ENCODE results near the gene FRMD5.
"Not testable (repeated sequence)": the region's sequence is repeated elsewhere in the genome, so short reads cannot be mapped to it uniquely, and the experiment has no call there.

The FRMD5 gene

DNA sequence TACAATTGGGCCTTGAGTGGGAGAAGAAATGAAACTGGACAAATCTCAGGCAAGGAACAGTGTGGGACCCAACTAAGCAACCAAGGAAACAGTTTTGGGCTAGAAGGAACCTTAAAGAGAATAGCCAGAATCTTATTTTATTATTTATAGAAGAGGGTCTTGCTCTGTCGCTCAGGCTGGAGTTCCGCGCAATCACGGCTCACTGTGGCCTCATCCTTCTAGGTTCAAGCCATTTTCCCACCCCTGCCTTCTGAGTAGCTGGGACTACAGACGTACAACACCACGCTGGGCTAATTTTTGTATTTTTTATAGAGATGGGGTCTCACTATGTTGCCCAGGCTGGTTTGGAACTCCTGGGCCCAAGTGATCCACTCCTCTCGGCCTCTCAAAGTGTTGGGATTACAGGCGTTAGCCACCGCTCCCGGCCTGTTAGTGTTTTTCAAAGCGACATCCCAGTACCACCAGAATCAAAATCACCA is 369.0 kb downstream of the FRMD5 start:
- H3K4me3 ChIP-seq (ENCODE audit: low read depth in 1 of 2, low read length in 2 of 2) = peak overlapping the region; percentile 48 to 97; a peak in 3 of 4 replicates
- peaks cover 97% of the 10 kb centered on the region for H3K79me2 ChIP-seq (ENCODE audit: insufficient read depth, low read length)
- H3K27me3 ChIP-seq (ENCODE audit: insufficient read depth, low read length, poor library complexity) = no peaks in the 10 kb centered on the region
- no peaks in the 10 kb centered on the region for H3K9me3 ChIP-seq (ENCODE audit: insufficient read depth, low read length, severe bottlenecking)
- peak overlapping the region; percentile 79 for H3K4me2 ChIP-seq (ENCODE audit: insufficient read depth, low read length)
- DNase-seq = no peak
- ATAC-seq (ENCODE audit: insufficient read depth, low read depth) = no peak
- peaks cover 13% of the 10 kb centered on the region for H3K36me3 ChIP-seq (ENCODE audit: insufficient read depth, low read length)
- H2AFZ ChIP-seq (ENCODE audit: low read depth, low read length) = peak overlapping the region; percentile 89; the same call in 1 of the 2 replicates
- TF ChIP-seq, protein P1, sequence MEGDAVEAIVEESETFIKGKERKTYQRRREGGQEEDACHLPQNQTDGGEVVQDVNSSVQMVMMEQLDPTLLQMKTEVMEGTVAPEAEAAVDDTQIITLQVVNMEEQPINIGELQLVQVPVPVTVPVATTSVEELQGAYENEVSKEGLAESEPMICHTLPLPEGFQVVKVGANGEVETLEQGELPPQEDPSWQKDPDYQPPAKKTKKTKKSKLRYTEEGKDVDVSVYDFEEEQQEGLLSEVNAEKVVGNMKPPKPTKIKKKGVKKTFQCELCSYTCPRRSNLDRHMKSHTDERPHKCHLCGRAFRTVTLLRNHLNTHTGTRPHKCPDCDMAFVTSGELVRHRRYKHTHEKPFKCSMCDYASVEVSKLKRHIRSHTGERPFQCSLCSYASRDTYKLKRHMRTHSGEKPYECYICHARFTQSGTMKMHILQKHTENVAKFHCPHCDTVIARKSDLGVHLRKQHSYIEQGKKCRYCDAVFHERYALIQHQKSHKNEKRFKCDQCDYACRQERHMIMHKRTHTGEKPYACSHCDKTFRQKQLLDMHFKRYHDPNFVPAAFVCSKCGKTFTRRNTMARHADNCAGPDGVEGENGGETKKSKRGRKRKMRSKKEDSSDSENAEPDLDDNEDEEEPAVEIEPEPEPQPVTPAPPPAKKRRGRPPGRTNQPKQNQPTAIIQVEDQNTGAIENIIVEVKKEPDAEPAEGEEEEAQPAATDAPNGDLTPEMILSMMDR (IDR thresholded peaks at IDR 0.05; ENCODE audit: borderline replicate concordance, extremely low read depth, low read length, poor library complexity, severe bottlenecking) = no peak
- TF ChIP-seq EZH2 (IDR thresholded peaks at IDR 0.05; ENCODE audit: borderline replicate concordance, low read depth, low read length, severe bottlenecking) = no peak
- peak overlapping the region; percentile 95 for H3K27ac ChIP-seq (ENCODE audit: low read length)
- H3K9ac ChIP-seq (ENCODE audit: low read depth, low read length) = peak overlapping the region; percentile 68
- H3K4me1 ChIP-seq (ENCODE audit: insufficient read depth, low read length) = peaks cover 78% of the 10 kb centered on the region
- H4K20me1 ChIP-seq (ENCODE audit: insufficient read depth, low read length) = peaks cover 6% of the 10 kb centered on the region; the same call in 1 of the 2 replicates

DNA sequence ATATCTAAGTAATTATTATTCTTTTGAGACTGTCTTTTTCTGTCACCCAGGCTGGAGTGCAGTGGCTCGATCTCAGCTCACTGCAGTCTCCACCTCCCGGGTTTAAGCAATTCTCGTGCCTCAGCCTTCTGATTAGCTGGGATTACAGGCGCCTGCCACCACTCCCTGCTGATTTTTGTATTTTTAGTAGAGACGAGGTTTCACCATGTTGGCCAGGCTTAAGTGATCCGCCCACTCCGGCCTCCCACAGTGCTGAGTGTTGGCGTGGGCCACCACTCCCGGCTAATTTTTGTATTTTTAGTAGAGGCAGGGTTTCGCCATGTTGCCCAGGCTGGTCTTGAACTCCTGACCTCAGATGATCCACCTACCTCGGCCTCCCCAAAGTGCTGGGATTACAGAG is 369.8 kb downstream of the FRMD5 start:
- H2AFZ ChIP-seq (ENCODE audit: low read depth, low read length) = 0 out of 2 replicates have a peak overlapping the region, but pooled peaks have one; percentile 89
- H3K9ac ChIP-seq (ENCODE audit: low read depth, low read length) = peak overlapping the region; percentile 68
- peak overlapping the region; percentile 79 for H3K4me2 ChIP-seq (ENCODE audit: insufficient read depth, low read length)
- H3K4me1 ChIP-seq (ENCODE audit: insufficient read depth, low read length) = peaks cover 78% of the 10 kb centered on the region
- H3K9me3 ChIP-seq (ENCODE audit: insufficient read depth, low read length, severe bottlenecking); ATAC-seq (ENCODE audit: insufficient read depth, low read depth); DNase-seq; H4K20me1 ChIP-seq (ENCODE audit: insufficient read depth, low read length); H3K27me3 ChIP-seq (ENCODE audit: insufficient read depth, low read length, poor library complexity): not testable (repeated sequence)
- H3K27ac ChIP-seq (ENCODE audit: low read length) = peak overlapping the region; percentile 95
- H3K36me3 ChIP-seq (ENCODE audit: insufficient read depth, low read length) = peaks cover 13% of the 10 kb centered on the region
- peak overlapping the region; percentile 7 to 97; a peak in 3 of 4 replicates for H3K4me3 ChIP-seq (ENCODE audit: low read depth in 1 of 2, low read length in 2 of 2)
- H3K79me2 ChIP-seq (ENCODE audit: insufficient read depth, low read length) = peaks cover 97% of the 10 kb centered on the region

DNA sequence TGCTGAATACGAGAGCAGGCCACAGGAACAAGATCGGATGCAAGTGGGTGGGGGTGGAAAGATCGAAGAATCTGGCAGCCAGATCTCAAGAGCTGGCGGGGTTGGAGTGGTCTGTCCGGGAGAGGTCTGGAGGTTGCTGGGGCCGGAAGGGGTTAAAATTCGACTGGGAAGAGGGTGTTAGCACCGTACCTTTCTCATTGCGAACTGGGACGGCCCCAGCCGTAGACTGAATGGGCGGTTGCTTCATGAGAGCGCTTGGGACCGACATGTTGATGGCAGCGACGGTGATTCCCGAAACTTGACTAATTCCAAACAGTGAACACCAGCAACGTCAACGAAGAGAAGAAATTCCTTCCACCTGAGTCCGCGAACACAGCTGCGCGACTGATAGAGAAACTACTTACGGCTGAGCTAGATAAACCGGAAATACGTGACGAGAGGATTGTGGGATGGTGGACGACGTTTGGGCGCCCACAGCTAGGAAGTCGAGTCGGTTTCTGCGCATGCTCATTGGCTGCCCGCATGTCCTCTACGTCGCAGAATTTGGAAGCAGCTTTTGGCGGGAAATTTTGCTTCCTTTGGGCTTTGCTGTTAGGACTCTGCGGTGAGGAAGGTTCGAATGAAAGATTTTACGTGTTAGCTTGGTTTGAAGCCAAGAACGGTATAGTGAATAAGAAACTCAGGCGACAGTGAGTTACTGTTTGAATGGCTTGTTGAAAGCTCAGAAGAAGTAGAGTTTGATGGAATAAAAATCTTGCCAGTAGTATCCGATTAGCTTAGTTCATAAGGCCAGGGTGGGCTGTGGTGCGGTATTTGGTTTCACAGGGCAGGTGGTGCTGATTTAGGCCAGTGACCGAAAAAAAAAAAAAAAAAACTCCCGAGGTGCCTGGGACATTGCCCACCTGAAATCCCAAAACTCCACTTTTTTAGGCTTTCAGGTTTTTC is 370.5 kb downstream of the FRMD5 start, which contains the start of gene MFAP1:
MFAP1 (minus strand) TSS at position 389 of the 945 bp plus-strand sequence; CDS start at position 268, 121 bp downstream.
- H2AFZ ChIP-seq (ENCODE audit: low read depth, low read length) = peak within 1 kb of the TSS; percentile 96
- H3K4me1 ChIP-seq (ENCODE audit: insufficient read depth, low read length) = peaks cover 77% of the 10 kb centered on the region
- H3K27ac ChIP-seq (ENCODE audit: low read length) = peak within 1 kb of the TSS; percentile 95
- TF ChIP-seq, protein P1 (IDR thresholded peaks at IDR 0.05; ENCODE audit: borderline replicate concordance, extremely low read depth, low read length, poor library complexity, severe bottlenecking) = no peak
- no peak for TF ChIP-seq EZH2 (IDR thresholded peaks at IDR 0.05; ENCODE audit: borderline replicate concordance, low read depth, low read length, severe bottlenecking)
- H3K4me3 ChIP-seq (ENCODE audit: low read depth in 1 of 2, low read length in 2 of 2) = peak within 1 kb of the TSS; percentile 96 to 97
- H3K9ac ChIP-seq (ENCODE audit: low read depth, low read length) = peak within 1 kb of the TSS; percentile 68
- peak; percentile 94 for DNase-seq
- H3K4me2 ChIP-seq (ENCODE audit: insufficient read depth, low read length) = peak within 1 kb of the TSS; percentile 79
- peak; percentile 82 for ATAC-seq (ENCODE audit: insufficient read depth, low read depth)
- H3K79me2 ChIP-seq (ENCODE audit: insufficient read depth, low read length) = peaks cover 97% of the 10 kb centered on the region
- H3K9me3 ChIP-seq (ENCODE audit: insufficient read depth, low read length, severe bottlenecking) = no peaks in the 10 kb centered on the region
- H3K36me3 ChIP-seq (ENCODE audit: insufficient read depth, low read length) = peaks cover 9% of the 10 kb centered on the region
- peaks cover 3% of the 10 kb centered on the region; the same call in 1 of the 2 replicates for H4K20me1 ChIP-seq (ENCODE audit: insufficient read depth, low read length)
- H3K27me3 ChIP-seq (ENCODE audit: insufficient read depth, low read length, poor library complexity) = no peaks in the 10 kb centered on the region

DNA sequence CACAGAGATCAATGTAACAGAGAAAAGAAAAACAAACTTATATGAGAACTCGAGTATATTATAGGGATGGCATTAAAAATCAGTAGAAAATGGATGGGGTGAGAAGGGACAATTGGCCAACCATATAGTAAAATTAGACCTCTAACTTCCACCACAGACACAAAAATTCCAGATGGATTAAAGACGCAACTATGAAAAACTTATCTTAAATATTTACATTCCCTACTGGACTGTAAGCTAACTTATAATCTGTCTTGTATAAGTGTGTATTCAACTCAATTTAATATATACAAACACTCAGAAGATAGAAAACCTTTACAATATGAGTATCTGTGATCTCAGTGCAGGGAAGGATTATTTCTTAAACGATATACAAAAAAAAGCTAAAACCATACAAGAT is 373.6 kb downstream of the FRMD5 start:
- Histone ChIP-seq H3K4me3 (ENCODE audit: low read depth in 1 of 2, low read length in 2 of 2) (no peak overlapping the region), H3K9ac (ENCODE audit: low read depth, low read length) (no peak overlapping the region), H3K4me2 (ENCODE audit: insufficient read depth, low read length) (peak overlapping the region; percentile 58), H3K4me1 (ENCODE audit: insufficient read depth, low read length) (peaks cover 56% of the 10 kb centered on the region), H4K20me1 (ENCODE audit: insufficient read depth, low read length) (peaks cover 5% of the 10 kb centered on the region; the same call in 1 of the 2 replicates), H3K36me3 (ENCODE audit: insufficient read depth, low read length) (peaks cover 21% of the 10 kb centered on the region), H2AFZ (ENCODE audit: low read depth, low read length) (no peak overlapping the region), H3K27ac (ENCODE audit: low read length) (no peak overlapping the region; the same call in 1 of the 2 replicates), H3K27me3 (ENCODE audit: insufficient read depth, low read length, poor library complexity) (no peaks in the 10 kb centered on the region), H3K79me2 (ENCODE audit: insufficient read depth, low read length) (peaks cover 93% of the 10 kb centered on the region), H3K9me3 (ENCODE audit: insufficient read depth, low read length, severe bottlenecking) (no peaks in the 10 kb centered on the region)
- no peak for TF ChIP-seq EZH2 (IDR thresholded peaks at IDR 0.05; ENCODE audit: borderline replicate concordance, low read depth, low read length, severe bottlenecking)
- TF ChIP-seq, protein P1 (IDR thresholded peaks at IDR 0.05; ENCODE audit: borderline replicate concordance, extremely low read depth, low read length, poor library complexity, severe bottlenecking) = no peak
- no peak for DNase-seq
- no peak for ATAC-seq (ENCODE audit: insufficient read depth, low read depth)
